ENCODE results near the gene ARHGEF17. TPM values are rescaled to one million over a fixed set of nuclear protein-coding genes. Genes with fewer than 3 reads are reported as not detected.

Gene ARHGEF17
- total RNA-seq, 2 donors from 2014 or later, result 0.06 to 0.42 TPM

- Mint-ChIP-seq H3K4me1 (no peaks in the 10 kb centered on the region), H3K36me3 (ENCODE audit: low read depth) (no peaks in the 10 kb centered on the region), H3K9me3 (no peaks in the 10 kb centered on the region), H3K27ac (no peak overlapping the region), H3K27me3 (peaks cover 6% of the 10 kb centered on the region), H3K4me3 (no peak overlapping the region)
- ATAC-seq (replicated peaks), result peak; percentile 86
Observed at GRCh38 chr11:73295241-73295995, 12.7 kb upstream of the ARHGEF17 start.

DNA sequence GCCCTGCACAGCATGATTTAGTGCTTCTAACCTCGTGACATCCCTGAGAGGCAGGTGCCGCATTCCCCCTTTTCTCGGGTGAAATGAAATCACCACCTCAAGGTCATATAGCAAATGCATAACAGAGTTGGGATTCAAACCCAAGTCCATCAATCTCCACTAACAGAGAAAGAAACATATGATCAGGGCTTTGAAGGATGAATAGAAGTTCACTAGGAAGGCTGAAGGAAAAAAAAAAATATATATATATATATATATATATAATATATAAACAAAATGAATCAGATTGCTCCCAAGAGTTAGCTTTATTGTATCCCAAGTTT is 12.1 kb upstream of the ARHGEF17 start:
- no peak for ATAC-seq (replicated peaks)
- no peak overlapping the region for H3K27ac Mint-ChIP-seq
- peaks cover 6% of the 10 kb centered on the region for H3K27me3 Mint-ChIP-seq
- H3K36me3 Mint-ChIP-seq (ENCODE audit: low read depth), result no peaks in the 10 kb centered on the region
- no peaks in the 10 kb centered on the region for H3K9me3 Mint-ChIP-seq
- H3K4me3 Mint-ChIP-seq, result no peak overlapping the region
- H3K4me1 Mint-ChIP-seq, result no peaks in the 10 kb centered on the region

DNA sequence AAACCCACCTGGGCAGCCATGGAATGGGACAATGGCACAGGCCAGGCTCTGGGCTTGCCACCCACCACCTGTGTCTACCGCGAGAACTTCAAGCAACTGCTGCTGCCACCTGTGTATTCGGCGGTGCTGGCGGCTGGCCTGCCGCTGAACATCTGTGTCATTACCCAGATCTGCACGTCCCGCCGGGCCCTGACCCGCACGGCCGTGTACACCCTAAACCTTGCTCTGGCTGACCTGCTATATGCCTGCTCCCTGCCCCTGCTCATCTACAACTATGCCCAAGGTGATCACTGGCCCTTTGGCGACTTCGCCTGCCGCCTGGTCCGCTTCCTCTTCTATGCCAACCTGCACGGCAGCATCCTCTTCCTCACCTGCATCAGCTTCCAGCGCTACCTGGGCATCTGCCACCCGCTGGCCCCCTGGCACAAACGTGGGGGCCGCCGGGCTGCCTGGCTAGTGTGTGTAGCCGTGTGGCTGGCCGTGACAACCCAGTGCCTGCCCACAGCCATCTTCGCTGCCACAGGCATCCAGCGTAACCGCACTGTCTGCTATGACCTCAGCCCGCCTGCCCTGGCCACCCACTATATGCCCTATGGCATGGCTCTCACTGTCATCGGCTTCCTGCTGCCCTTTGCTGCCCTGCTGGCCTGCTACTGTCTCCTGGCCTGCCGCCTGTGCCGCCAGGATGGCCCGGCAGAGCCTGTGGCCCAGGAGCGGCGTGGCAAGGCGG is 11.4 kb upstream of the ARHGEF17 start:
- no peaks in the 10 kb centered on the region for H3K4me1 Mint-ChIP-seq
- H3K36me3 Mint-ChIP-seq (ENCODE audit: low read depth), result no peaks in the 10 kb centered on the region
- peaks cover 6% of the 10 kb centered on the region for H3K27me3 Mint-ChIP-seq
- no peaks in the 10 kb centered on the region for H3K9me3 Mint-ChIP-seq
- no peak overlapping the region for H3K27ac Mint-ChIP-seq
- no peak overlapping the region for H3K4me3 Mint-ChIP-seq
- no peak for ATAC-seq (replicated peaks)

GRCh38 chr11:73297231-73297590 is 10.9 kb upstream of the ARHGEF17 start:
- no peak for ATAC-seq (replicated peaks)
- Mint-ChIP-seq H3K27ac (no peak overlapping the region), H3K9me3 (no peaks in the 10 kb centered on the region), H3K36me3 (ENCODE audit: low read depth) (no peaks in the 10 kb centered on the region), H3K4me3 (no peak overlapping the region), H3K27me3 (peaks cover 6% of the 10 kb centered on the region), H3K4me1 (no peaks in the 10 kb centered on the region)

DNA sequence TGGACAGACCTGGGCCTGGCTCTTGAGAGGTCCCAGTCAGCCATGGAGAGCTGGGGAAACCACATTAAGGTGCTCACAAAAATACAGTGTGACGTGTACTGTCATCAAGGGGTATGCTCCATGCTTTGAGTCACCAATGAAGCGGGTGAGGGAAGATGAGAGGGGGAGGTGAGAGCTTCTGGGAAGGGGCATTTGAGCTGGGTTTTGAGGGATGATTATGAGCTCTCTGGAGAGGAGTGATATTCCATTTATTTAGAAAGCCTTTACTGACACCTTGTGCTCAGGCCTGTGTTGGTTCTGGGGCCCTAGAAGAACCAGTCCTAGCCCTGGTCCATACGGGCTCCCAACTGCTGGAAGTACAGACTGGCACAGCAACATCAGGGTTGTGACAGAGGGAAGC is 10.4 kb upstream of the ARHGEF17 start:
- Mint-ChIP-seq H3K9me3 (no peaks in the 10 kb centered on the region), H3K27me3 (peaks cover 6% of the 10 kb centered on the region), H3K36me3 (ENCODE audit: low read depth) (no peaks in the 10 kb centered on the region), H3K4me1 (no peaks in the 10 kb centered on the region), H3K4me3 (no peak overlapping the region), H3K27ac (no peak overlapping the region)
- ATAC-seq (replicated peaks), result no peak

DNA sequence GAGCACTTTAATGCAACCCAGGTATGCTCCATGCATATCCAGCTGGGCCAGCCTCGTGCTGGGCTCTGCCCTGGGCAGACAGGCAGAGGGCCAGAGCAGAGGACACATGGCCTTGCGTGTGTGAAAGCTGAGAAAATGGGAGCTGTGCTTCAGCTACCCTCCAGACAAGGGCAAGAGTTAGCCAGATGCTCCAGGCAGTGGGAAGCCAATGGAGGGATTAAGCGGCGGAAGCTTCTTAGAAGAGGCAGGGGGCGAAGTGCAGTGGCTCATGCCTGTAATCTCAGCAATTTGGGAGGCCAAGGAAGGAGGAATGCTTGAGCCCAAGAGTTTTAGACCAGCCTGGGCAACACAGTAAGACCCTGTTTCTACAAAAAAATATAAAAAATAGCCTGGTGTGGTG is 9.8 kb upstream of the ARHGEF17 start:
- Mint-ChIP-seq H3K4me1 (no peaks in the 10 kb centered on the region), H3K4me3 (no peak overlapping the region), H3K27ac (no peak overlapping the region), H3K36me3 (ENCODE audit: low read depth) (no peaks in the 10 kb centered on the region), H3K9me3 (no peaks in the 10 kb centered on the region), H3K27me3 (peaks cover 6% of the 10 kb centered on the region)
- no peak for ATAC-seq (replicated peaks)

GRCh38 chr11:73299751-73300150 is 8.3 kb upstream of the ARHGEF17 start:
- H3K4me1 Mint-ChIP-seq, result no peaks in the 10 kb centered on the region
- H3K9me3 Mint-ChIP-seq, result no peaks in the 10 kb centered on the region

DNA sequence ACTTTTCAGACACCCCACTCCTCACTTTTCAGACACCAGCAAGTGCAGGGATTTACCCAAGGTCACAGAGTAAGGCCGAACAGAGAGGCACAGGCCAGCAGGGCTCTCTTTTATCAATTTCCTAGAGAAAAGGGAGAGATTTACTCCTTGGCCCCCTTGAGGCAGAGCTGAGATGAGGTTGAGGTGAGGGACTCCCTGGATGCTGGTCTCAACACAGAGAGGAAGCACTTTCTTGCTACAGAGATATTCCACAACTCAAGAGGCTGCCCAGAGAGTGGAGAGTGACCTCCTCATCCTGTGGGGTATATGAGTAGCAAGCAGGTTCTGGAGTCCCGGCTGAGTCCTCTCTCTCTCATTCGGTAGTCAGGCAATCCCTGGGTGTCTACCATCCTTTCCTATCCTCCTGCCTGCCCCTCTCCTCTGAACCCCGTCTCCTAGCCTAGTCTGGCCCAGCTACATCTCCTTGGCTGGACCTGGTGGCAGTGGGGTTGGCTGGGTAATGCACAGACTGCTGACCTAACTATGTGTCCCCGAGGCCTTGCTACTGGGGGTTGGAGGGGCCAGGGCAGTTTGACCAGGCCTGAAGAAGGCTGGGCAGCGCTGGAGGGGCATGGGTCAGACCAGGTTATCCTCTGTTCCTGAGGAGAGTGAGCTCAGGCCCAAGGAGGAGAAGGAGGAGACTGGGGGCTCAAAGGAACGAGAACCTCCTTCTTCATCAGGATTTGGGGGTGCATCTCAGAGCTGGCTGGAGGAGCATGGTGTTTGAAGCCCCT is 1.8 kb upstream of the ARHGEF17 start:
- no peak for ATAC-seq (replicated peaks)

More at GRCh38 chr11:73299751-73300150, 8.3 kb upstream of the ARHGEF17 start:
- no peak for ATAC-seq (replicated peaks)
- Mint-ChIP-seq H3K4me3 (no peak overlapping the region), H3K27me3 (peaks cover 6% of the 10 kb centered on the region), H3K36me3 (ENCODE audit: low read depth) (no peaks in the 10 kb centered on the region), H3K27ac (no peak overlapping the region)

GRCh38 chr11:73306977-73307322 is 1.1 kb upstream of the ARHGEF17 start:
- peak overlapping the region; percentile 73 for H3K4me3 Mint-ChIP-seq
- ATAC-seq (replicated peaks), result no peak

More for the DNA sequence above, 1.8 kb upstream of the ARHGEF17 start:
- no peaks in the 10 kb centered on the region for H3K36me3 Mint-ChIP-seq (ENCODE audit: low read depth)
- H3K4me1 Mint-ChIP-seq, result no peaks in the 10 kb centered on the region
- H3K27me3 Mint-ChIP-seq, result peaks cover 6% of the 10 kb centered on the region
- no peak overlapping the region for H3K27ac Mint-ChIP-seq
- H3K4me3 Mint-ChIP-seq, result peak overlapping the region; percentile 73
- H3K9me3 Mint-ChIP-seq, result no peaks in the 10 kb centered on the region

GRCh38 chr11:73307323-73308002 is 613 bp upstream of the ARHGEF17 start:
- H3K4me1 Mint-ChIP-seq, result no peaks in the 10 kb centered on the region
- no peaks in the 10 kb centered on the region for H3K9me3 Mint-ChIP-seq
- H3K27me3 Mint-ChIP-seq, result peaks cover 6% of the 10 kb centered on the region
- H3K36me3 Mint-ChIP-seq (ENCODE audit: low read depth), result no peaks in the 10 kb centered on the region
- no peak overlapping the region for H3K27ac Mint-ChIP-seq
- peak; percentile 83 for ATAC-seq (replicated peaks)
- H3K4me3 Mint-ChIP-seq, result peak overlapping the region; percentile 73

More at GRCh38 chr11:73306977-73307322, 1.1 kb upstream of the ARHGEF17 start:
- no peaks in the 10 kb centered on the region for H3K9me3 Mint-ChIP-seq
- H3K36me3 Mint-ChIP-seq (ENCODE audit: low read depth), result no peaks in the 10 kb centered on the region
- peaks cover 6% of the 10 kb centered on the region for H3K27me3 Mint-ChIP-seq
- no peak overlapping the region for H3K27ac Mint-ChIP-seq
- H3K4me1 Mint-ChIP-seq, result no peaks in the 10 kb centered on the region

DNA sequence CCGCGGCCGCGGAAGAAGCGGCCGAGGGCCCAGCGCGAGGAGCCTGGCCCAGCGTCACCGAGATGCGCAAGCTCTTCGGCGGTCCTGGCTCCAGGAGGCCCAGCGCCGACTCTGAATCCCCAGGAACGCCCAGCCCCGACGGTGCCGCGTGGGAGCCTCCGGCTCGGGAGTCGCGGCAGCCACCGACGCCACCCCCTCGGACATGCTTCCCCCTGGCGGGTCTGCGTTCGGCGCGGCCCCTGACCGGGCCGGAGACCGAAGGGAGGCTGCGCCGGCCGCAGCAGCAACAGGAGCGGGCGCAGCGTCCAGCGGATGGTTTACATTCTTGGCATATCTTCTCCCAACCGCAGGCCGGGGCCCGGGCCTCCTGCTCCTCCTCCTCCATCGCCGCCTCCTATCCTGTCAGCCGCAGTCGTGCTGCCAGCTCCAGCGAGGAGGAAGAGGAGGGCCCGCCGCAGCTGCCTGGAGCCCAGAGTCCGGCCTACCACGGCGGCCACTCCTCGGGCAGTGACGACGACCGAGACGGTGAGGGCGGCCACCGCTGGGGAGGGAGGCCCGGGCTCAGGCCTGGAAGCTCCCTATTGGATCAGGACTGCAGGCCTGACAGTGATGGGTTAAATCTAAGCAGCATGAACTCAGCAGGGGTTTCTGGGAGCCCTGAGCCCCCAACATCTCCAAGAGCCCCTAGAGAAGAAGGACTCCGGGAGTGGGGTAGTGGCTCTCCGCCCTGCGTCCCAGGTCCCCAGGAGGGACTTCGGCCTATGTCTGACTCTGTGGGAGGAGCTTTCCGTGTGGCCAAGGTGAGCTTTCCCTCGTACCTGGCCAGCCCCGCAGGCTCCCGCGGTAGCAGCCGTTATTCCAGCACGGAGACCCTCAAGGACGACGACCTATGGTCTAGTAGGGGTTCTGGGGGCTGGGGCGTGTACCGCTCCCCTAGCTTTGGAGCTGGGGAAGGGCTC is 1.2 kb downstream of the ARHGEF17 start:
- Mint-ChIP-seq H3K4me1 (no peaks in the 10 kb centered on the region), H3K9me3 (no peaks in the 10 kb centered on the region), H3K36me3 (ENCODE audit: low read depth) (no peaks in the 10 kb centered on the region), H3K4me3 (no peak overlapping the region), H3K27me3 (peaks cover 6% of the 10 kb centered on the region), H3K27ac (no peak overlapping the region)
- no peak for ATAC-seq (replicated peaks)

- ATAC-seq (replicated peaks), result no peak
- H3K36me3 Mint-ChIP-seq (ENCODE audit: low read depth), result no peaks in the 10 kb centered on the region
- no peaks in the 10 kb centered on the region for H3K9me3 Mint-ChIP-seq
- H3K27me3 Mint-ChIP-seq, result peaks cover 6% of the 10 kb centered on the region
- H3K4me1 Mint-ChIP-seq, result no peaks in the 10 kb centered on the region
- H3K4me3 Mint-ChIP-seq, result no peak overlapping the region
- no peak overlapping the region for H3K27ac Mint-ChIP-seq
Observed at GRCh38 chr11:73310076-73310475, 2.0 kb downstream of the ARHGEF17 start.

GRCh38 chr11:73310661-73311393 is 2.8 kb downstream of the ARHGEF17 start:
- ATAC-seq (replicated peaks), result no peak
- Mint-ChIP-seq H3K36me3 (ENCODE audit: low read depth) (no peaks in the 10 kb centered on the region), H3K27me3 (peaks cover 6% of the 10 kb centered on the region), H3K9me3 (no peaks in the 10 kb centered on the region), H3K4me1 (no peaks in the 10 kb centered on the region), H3K27ac (no peak overlapping the region), H3K4me3 (no peak overlapping the region)
